Measurements from ENCODE around the gene DUSP18. TPM values are rescaled to one million over a fixed set of nuclear protein-coding genes. Genes with fewer than 3 reads are reported as not detected.
"Not testable (repeated sequence)": the region's sequence is repeated elsewhere in the genome, so short reads cannot be mapped to it uniquely, and the experiment has no call there.

DUSP18 gene
- total RNA-seq, 2 donors from 2014 or later, result 7.3 to 7.6 TPM

DNA sequence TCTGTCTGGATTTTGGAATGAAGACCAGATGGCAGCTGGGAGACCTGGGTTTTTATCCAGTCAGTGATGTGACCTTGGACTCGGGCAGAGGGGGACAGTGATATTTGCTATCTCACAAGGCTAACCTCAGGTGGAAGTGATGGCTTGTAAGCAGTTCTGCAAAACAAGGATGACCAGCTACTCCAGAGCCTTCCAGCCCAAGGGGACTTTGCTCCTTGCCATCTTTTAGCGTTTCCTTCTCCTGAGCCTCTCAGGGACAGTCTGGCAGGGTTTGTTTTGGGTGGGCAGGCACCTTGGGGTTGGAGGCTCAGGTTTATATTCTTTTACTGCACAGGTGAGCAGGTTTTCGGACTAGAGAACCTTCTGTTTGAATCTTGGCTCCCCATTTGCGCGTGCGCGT, 17.5 kb upstream of the DUSP18 start:
- H3K27me3 Mint-ChIP-seq (ENCODE audit: insufficient read depth), result peaks cover 3% of the 10 kb centered on the region
- no peak for DNase-seq
- no peak overlapping the region for H3K27ac ChIP-seq (ENCODE audit: low read depth, low read length)
- peaks cover 4% of the 10 kb centered on the region for H3K4me1 Mint-ChIP-seq
- H3K9me3 ChIP-seq (ENCODE audit: control insufficient read depth, low read length), result no peaks in the 10 kb centered on the region
- no peak overlapping the region for H3K4me3 ChIP-seq (ENCODE audit: low read length)
- WGBS, 2 experiments (ENCODE audit: insufficient coverage in 1 of 2, insufficient read length in 1 of 2), result 93 to 100% methylated on average over 1 to 7 of the region's 7 CpGs
- no peaks in the 10 kb centered on the region for H3K9me3 Mint-ChIP-seq
- H3K4me3 Mint-ChIP-seq, result no peak overlapping the region
- no peaks in the 10 kb centered on the region for H3K36me3 ChIP-seq (ENCODE audit: control insufficient read depth, insufficient read depth, low read length)
- no peak overlapping the region for H3K9ac ChIP-seq (ENCODE audit: extremely low read depth, low read length, poor library complexity, severe bottlenecking)
- H3K27ac Mint-ChIP-seq, result no peak overlapping the region
- H3K36me3 Mint-ChIP-seq (ENCODE audit: low read depth), result no peaks in the 10 kb centered on the region
- H3K27me3 ChIP-seq (ENCODE audit: control insufficient read depth, insufficient read depth, low read length, poor library complexity, severe bottlenecking), result no peaks in the 10 kb centered on the region
- no peaks in the 10 kb centered on the region for H3K4me1 ChIP-seq (ENCODE audit: control insufficient read depth, insufficient read depth, low read length)
- TF ChIP-seq, protein P1, sequence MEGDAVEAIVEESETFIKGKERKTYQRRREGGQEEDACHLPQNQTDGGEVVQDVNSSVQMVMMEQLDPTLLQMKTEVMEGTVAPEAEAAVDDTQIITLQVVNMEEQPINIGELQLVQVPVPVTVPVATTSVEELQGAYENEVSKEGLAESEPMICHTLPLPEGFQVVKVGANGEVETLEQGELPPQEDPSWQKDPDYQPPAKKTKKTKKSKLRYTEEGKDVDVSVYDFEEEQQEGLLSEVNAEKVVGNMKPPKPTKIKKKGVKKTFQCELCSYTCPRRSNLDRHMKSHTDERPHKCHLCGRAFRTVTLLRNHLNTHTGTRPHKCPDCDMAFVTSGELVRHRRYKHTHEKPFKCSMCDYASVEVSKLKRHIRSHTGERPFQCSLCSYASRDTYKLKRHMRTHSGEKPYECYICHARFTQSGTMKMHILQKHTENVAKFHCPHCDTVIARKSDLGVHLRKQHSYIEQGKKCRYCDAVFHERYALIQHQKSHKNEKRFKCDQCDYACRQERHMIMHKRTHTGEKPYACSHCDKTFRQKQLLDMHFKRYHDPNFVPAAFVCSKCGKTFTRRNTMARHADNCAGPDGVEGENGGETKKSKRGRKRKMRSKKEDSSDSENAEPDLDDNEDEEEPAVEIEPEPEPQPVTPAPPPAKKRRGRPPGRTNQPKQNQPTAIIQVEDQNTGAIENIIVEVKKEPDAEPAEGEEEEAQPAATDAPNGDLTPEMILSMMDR (conservative IDR thresholded peaks at IDR 0.05), result no peak

DNA sequence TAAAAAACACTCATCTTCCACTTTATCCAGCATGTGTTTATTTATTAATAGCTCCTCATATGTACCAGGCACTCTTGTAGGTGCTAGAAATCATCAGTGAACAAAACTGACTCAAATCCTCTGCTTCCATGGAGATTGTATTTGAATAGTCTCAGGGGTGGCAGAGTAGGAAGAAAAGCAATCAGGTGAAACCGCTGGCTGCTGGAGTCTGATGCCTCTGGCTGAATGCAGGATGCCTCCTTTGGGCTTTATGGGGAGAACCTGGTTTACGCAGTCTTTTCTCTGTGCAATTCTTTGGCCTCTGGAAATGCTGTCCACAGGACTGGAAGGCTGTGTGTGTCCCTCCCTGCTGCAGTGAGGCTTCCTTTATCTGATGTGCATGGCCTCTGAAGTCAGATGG, 14.2 kb upstream of the DUSP18 start:
- 91 to 100% methylated on average over 2 of the region's 2 CpGs for WGBS, 2 experiments (ENCODE audit: insufficient coverage in 1 of 2, insufficient read length in 1 of 2)
- Histone ChIP-seq H3K36me3 (ENCODE audit: control insufficient read depth, insufficient read depth, low read length) (no peaks in the 10 kb centered on the region), H3K4me3 (ENCODE audit: low read length) (no peak overlapping the region), H3K4me1 (ENCODE audit: control insufficient read depth, insufficient read depth, low read length) (no peaks in the 10 kb centered on the region), H3K9me3 (ENCODE audit: control insufficient read depth, low read length) (no peaks in the 10 kb centered on the region), H3K9ac (ENCODE audit: extremely low read depth, low read length, poor library complexity, severe bottlenecking) (no peak overlapping the region), H3K27ac (ENCODE audit: low read depth, low read length) (no peak overlapping the region), H3K27me3 (ENCODE audit: control insufficient read depth, insufficient read depth, low read length, poor library complexity, severe bottlenecking) (no peaks in the 10 kb centered on the region)
- no peak for DNase-seq
- Mint-ChIP-seq H3K27me3 (ENCODE audit: insufficient read depth) (peaks cover 11% of the 10 kb centered on the region), H3K36me3 (ENCODE audit: low read depth) (no peaks in the 10 kb centered on the region), H3K9me3 (no peaks in the 10 kb centered on the region), H3K27ac (no peak overlapping the region), H3K4me3 (no peak overlapping the region), H3K4me1 (peaks cover 7% of the 10 kb centered on the region)
- TF ChIP-seq, protein P1 (conservative IDR thresholded peaks at IDR 0.05), result no peak

DNA sequence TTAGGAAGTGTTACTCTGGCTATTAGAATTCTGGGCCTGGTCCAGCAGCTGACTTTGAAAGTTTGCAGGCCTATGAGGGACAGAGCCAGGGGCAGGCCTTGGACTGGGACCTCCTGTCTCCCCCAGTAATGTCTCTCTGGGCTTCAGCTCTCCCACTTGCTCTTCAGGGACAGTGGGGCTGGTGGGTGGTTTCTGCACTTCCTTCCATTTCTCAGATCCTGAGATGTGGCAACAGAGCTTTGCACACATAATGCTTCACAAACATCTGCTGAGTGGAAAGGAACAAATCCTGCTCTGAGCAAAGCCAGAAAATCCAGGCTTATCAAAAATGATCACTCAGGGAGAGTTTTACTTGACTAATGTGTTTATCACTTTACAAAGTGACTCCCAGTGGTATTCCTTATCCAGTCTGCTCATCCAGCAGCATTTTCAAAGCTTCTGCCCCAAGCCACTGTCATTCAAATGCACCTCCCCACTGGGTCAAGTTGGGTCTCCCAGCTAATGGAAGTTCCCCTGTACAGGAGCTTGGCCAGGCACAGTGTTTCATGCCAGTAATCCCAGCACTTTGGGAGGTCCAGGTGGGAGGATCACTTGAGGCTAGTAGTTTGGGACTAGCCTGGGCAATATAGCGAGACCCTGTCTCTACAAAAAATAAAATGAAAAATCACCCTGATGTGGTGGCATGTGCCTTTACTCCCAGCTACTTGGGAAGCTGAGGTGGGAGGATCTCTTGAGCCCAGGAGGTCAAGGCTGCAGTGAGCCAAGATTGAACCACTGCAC, 13.5 kb upstream of the DUSP18 start:
- no peak overlapping the region for H3K27ac Mint-ChIP-seq
- TF ChIP-seq, protein P1 (conservative IDR thresholded peaks at IDR 0.05), result no peak
- H3K36me3 Mint-ChIP-seq (ENCODE audit: low read depth), result no peaks in the 10 kb centered on the region
- H3K27me3 Mint-ChIP-seq (ENCODE audit: insufficient read depth), result peaks cover 16% of the 10 kb centered on the region
- H3K9me3 Mint-ChIP-seq, result no peaks in the 10 kb centered on the region
- H3K4me1 Mint-ChIP-seq, result peaks cover 7% of the 10 kb centered on the region
- no peak overlapping the region for H3K4me3 Mint-ChIP-seq
- H3K27me3 ChIP-seq (ENCODE audit: control insufficient read depth, insufficient read depth, low read length, poor library complexity, severe bottlenecking), result no peaks in the 10 kb centered on the region
- no peak overlapping the region for H3K27ac ChIP-seq (ENCODE audit: low read depth, low read length)
- no peaks in the 10 kb centered on the region for H3K4me1 ChIP-seq (ENCODE audit: control insufficient read depth, insufficient read depth, low read length)
- H3K9me3 ChIP-seq (ENCODE audit: control insufficient read depth, low read length), result no peaks in the 10 kb centered on the region
- DNase-seq, result no peak
- WGBS, 2 experiments (ENCODE audit: insufficient coverage in 1 of 2, insufficient read length in 1 of 2), result 100% methylated on average over 1 of the region's 1 CpG
- H3K9ac ChIP-seq (ENCODE audit: extremely low read depth, low read length, poor library complexity, severe bottlenecking), result no peak overlapping the region
- H3K36me3 ChIP-seq (ENCODE audit: control insufficient read depth, insufficient read depth, low read length), result no peaks in the 10 kb centered on the region
- no peak overlapping the region for H3K4me3 ChIP-seq (ENCODE audit: low read length)

DNA sequence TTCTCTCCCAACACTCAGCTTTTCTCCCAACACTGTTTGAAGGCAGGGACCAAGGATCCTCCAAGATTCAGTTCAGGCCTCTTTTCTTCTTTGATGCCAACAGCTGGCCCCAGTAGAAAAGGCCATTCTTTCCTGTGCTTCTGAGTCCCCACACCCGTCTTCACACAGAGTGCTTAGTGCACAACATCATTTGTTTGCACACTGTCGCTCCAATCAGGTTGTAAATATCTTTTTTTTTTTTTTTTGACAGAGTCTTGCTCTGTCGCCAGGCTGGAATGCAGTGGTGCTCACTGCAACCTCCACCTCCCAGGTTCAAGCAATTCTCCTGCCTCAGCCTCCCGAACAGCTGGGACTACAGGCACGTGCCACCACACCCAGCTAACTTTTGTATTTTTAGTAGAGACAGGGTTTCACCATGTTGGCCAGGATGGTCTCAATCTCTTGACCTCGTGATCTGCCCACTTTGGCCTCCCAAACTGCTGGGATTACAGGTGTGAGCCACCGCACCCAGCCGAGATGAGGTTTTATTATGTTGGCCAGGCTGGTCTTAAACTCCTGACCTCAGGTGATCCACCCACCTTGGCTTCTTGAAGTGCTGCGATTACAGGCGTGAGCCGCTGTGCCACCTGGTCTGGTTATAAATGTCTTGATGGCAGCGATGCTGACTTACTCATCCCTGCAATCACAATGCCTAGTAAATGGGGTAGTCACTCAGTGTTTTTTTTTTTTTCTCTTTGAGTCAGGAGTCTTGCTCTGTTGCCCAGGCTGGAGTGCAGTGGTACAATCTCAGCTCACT, 12.4 kb upstream of the DUSP18 start:
- not testable (repeated sequence) for H3K27ac ChIP-seq (ENCODE audit: low read depth, low read length); DNase-seq; H3K9me3 Mint-ChIP-seq; H3K4me1 Mint-ChIP-seq; H3K4me3 Mint-ChIP-seq; H3K4me3 ChIP-seq (ENCODE audit: low read length); H3K27ac Mint-ChIP-seq; H3K36me3 Mint-ChIP-seq (ENCODE audit: low read depth); H3K36me3 ChIP-seq (ENCODE audit: control insufficient read depth, insufficient read depth, low read length); H3K4me1 ChIP-seq (ENCODE audit: control insufficient read depth, insufficient read depth, low read length); H3K9ac ChIP-seq (ENCODE audit: extremely low read depth, low read length, poor library complexity, severe bottlenecking); H3K27me3 ChIP-seq (ENCODE audit: control insufficient read depth, insufficient read depth, low read length, poor library complexity, severe bottlenecking); H3K9me3 ChIP-seq (ENCODE audit: control insufficient read depth, low read length)
- WGBS, 2 experiments (ENCODE audit: insufficient coverage in 1 of 2, insufficient read length in 1 of 2), result 73 to 85% methylated on average over 9 to 12 of the region's 12 CpGs
- H3K27me3 Mint-ChIP-seq (ENCODE audit: insufficient read depth), result peaks cover 22% of the 10 kb centered on the region

DNA sequence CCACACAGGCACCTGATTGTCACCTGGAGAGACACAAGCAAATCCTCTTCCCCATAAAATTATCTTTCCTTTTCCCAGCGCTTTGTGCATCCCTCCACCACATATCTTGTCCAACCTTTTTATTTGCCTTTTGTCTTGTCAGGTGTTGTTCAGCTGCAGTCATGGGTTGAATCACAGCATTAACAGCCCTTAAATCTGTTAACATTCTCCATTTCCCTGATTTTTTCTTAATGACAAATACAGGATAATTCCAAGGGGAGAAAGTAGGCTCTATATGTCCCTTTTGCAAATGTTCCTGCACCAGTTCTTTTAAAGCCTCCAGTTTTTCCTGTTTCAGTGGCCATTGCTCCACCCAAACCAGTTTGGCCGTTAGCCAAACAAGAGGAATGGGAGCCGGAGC, 8.9 kb upstream of the DUSP18 start:
- not testable (repeated sequence) for H3K4me1 ChIP-seq (ENCODE audit: control insufficient read depth, insufficient read depth, low read length); H3K27ac Mint-ChIP-seq; H3K9me3 Mint-ChIP-seq; H3K27ac ChIP-seq (ENCODE audit: low read depth, low read length); H3K4me3 ChIP-seq (ENCODE audit: low read length); H3K9ac ChIP-seq (ENCODE audit: extremely low read depth, low read length, poor library complexity, severe bottlenecking); H3K4me3 Mint-ChIP-seq; H3K36me3 Mint-ChIP-seq (ENCODE audit: low read depth); H3K9me3 ChIP-seq (ENCODE audit: control insufficient read depth, low read length); H3K4me1 Mint-ChIP-seq; DNase-seq; H3K36me3 ChIP-seq (ENCODE audit: control insufficient read depth, insufficient read depth, low read length); H3K27me3 ChIP-seq (ENCODE audit: control insufficient read depth, insufficient read depth, low read length, poor library complexity, severe bottlenecking)
- 85 to 96% methylated on average over 2 to 3 of the region's 3 CpGs for WGBS, 2 experiments (ENCODE audit: insufficient coverage in 1 of 2, insufficient read length in 1 of 2)
- peaks cover 30% of the 10 kb centered on the region for H3K27me3 Mint-ChIP-seq (ENCODE audit: insufficient read depth)

Measured in endodermal cell (in vitro differentiated cells).